Renal cortex interstitium (tissue), 11 donors: ENCODE data around the gene TICRR. TPM values are rescaled to one million over a fixed set of nuclear protein-coding genes. Genes with fewer than 3 reads are reported as not detected.

Experiments used
- DNase-seq, 11 donors: peaks; one replicate each; pipeline ENCODE4 v3.0.0-alpha.2; 2013; ENCODE audit warnings: low read depth in 9 of 11, low spot score in 4 of 11; ENCODE audit errors: extremely low read depth in 1 of 11
- polyA plus RNA-seq, 3 donors: library from polyadenylated mRNA; unstranded; fragments of 120-200 nt; gene quantifications; one replicate each; pipeline ENCODE4 v1.2.1, GENCODE V29; 2013; ENCODE audit not compliant: insufficient read length in 3 of 3

Gene TICRR
- polyA plus RNA-seq, 3 donors: 10.6 to 13.4 (median 12.3) TPM

GRCh38 chr15:89665449-89666181, 90.3 kb downstream of the TICRR start:
- DNase-seq: peak in 4 of 11 donors; percentile 44 to 51 (median 49)

GRCh38 chr15:89666184-89666857, 91.1 kb downstream of the TICRR start:
- DNase-seq: no peak

- no peak for DNase-seq
These were observed 91.8 kb downstream of the TICRR start for GRCh38 chr15:89666858-89667705.

GRCh38 chr15:89667706-89667960, 92.4 kb downstream of the TICRR start:
- no peak for DNase-seq

GRCh38 chr15:89668171-89668570, 92.9 kb downstream of the TICRR start:
- no peak for DNase-seq

- DNase-seq: no peak
These were observed 94.1 kb downstream of the TICRR start for GRCh38 chr15:89669309-89669865.

GRCh38 chr15:89669941-89670340, 94.7 kb downstream of the TICRR start:
- DNase-seq: no peak

GRCh38 chr15:89670971-89671560, 95.8 kb downstream of the TICRR start:
- no peak for DNase-seq

- no peak for DNase-seq
These were observed 96.4 kb downstream of the TICRR start for GRCh38 chr15:89671687-89672086.

GRCh38 chr15:89672221-89673164, 97.2 kb downstream of the TICRR start:
- DNase-seq: no peak

GRCh38 chr15:89673165-89673512, 97.9 kb downstream of the TICRR start:
- DNase-seq: no peak

- DNase-seq: no peak
These were observed 99.3 kb downstream of the TICRR start for GRCh38 chr15:89674526-89674925.

- DNase-seq: no peak
These were observed 100.3 kb downstream of the TICRR start for GRCh38 chr15:89675606-89676005.

- no peak for DNase-seq
These were observed 102.1 kb downstream of the TICRR start for GRCh38 chr15:89677381-89677780.

Other genes starting within 250 kb of the TICRR start
- 10 to 100 TPM; 46.7 to 55.7 (median 54.2) TPM for gene POLG, start 240.6 kb upstream of the TICRR start, polyA plus RNA-seq
- gene RHCG, start 78.9 kb upstream of the TICRR start, polyA plus RNA-seq: 1 to 10 TPM; 1.6 to 4.3 (median 2.0) TPM
- 10 to 100 TPM in 2 of 3 donors, 1 to 10 TPM in 1; 9.3 to 14.2 (median 13.9) TPM for gene KIF7, start 80.0 kb downstream of the TICRR start, polyA plus RNA-seq
- 1 to 10 TPM; 1.0 to 1.4 (median 1.4) TPM for gene PLIN1, start 103.9 kb downstream of the TICRR start, polyA plus RNA-seq
- gene PEX11A, start 115.3 kb downstream of the TICRR start, polyA plus RNA-seq: 10 to 100 TPM; 17.3 to 21.0 (median 19.1) TPM
- 1 to 10 TPM; 2.3 to 4.1 (median 2.9) TPM for gene WDR93, start 115.3 kb downstream of the TICRR start, polyA plus RNA-seq
- gene MESP1, start 175.8 kb downstream of the TICRR start, polyA plus RNA-seq: 1 to 10 TPM in 1 of 3 donors, under 1 TPM in 2; 0.59 to 2.3 (median 0.90) TPM
- gene MESP2, start 200.9 kb downstream of the TICRR start, polyA plus RNA-seq: under 1 TPM; 0.30 to 0.44 (median 0.42) TPM
- gene ANPEP, start 239.4 kb downstream of the TICRR start, polyA plus RNA-seq: 100 to 1,000 TPM; 104 to 119 (median 117) TPM